Activated naive CD4-positive, alpha-beta T cell treated with anti-CD3 and anti-CD28 coated beads, Interleukin-2, amount 10 ng/mL, durations not matched to agents 7 days and 5 days (primary cell): Measurements from ENCODE around the gene NDUFAF5.

Experiments
- CTCF ChIA-PET: fragments of 350-600 bp; sonication (Branson Sonifier 250); formaldehyde crosslinking; loops from one replicate; lab custom pipeline; 2021; ENCODE audit warnings: antibody characterized with exemption; lab: Charles Lee
- DNase-seq: peaks from one replicate; pipeline ENCODE4 v3.0.0-alpha.2; 2020
- H3K27ac Mint-ChIP-seq: one replicate; pipeline ENCODE4 v1.8.0; 2021; ENCODE audit warnings: mild to moderate bottlenecking, moderate library complexity, mixed read lengths
- H3K27me3 Mint-ChIP-seq: one replicate; pipeline ENCODE4 v1.8.0; 2021; ENCODE audit warnings: mild to moderate bottlenecking, mixed read lengths
- H3K36me3 Mint-ChIP-seq: one replicate; pipeline ENCODE4 v1.8.0; 2021; ENCODE audit warnings: mixed read lengths
- H3K4me1 Mint-ChIP-seq: one replicate; pipeline ENCODE4 v1.8.0; 2021; ENCODE audit warnings: mixed read lengths
- H3K4me3 Mint-ChIP-seq: one replicate; pipeline ENCODE4 v1.8.0; 2021; ENCODE audit warnings: mild to moderate bottlenecking, moderate library complexity, mixed read lengths
- H3K9me3 Mint-ChIP-seq: one replicate; pipeline ENCODE4 v1.8.0; 2021; ENCODE audit warnings: mixed read lengths

The NDUFAF5 gene

DNA sequence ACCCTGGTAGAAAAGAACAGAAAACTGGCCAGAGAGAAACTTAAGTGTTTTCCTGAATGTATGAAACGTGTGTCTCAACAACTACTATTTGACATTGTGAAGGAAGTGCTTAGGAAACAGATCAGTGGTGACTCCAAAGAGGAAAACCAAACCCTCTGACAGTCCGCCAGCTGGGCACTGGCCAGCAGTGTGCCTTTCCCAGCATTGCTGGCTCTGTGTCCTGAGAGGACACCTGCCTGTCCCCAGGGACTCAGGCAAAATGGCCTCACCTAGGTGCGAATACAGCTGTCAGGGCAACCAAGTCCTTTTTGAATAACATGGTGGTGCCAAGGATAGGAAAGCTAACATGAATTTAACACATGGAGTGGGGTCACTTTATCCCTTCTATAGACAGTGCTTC, 72.5 kb downstream of the NDUFAF5 start:
- CTCF ChIA-PET, result no interaction called here
- Mint-ChIP-seq H3K27ac (no peak overlapping the region), H3K36me3 (no peaks in the 10 kb centered on the region), H3K4me1 (no peaks in the 10 kb centered on the region), H3K9me3 (no peaks in the 10 kb centered on the region), H3K4me3 (no peak overlapping the region), H3K27me3 (peaks cover 4% of the 10 kb centered on the region)
- no peak for DNase-seq

GRCh38 chr20:13857961-13858360, 73.1 kb downstream of the NDUFAF5 start:
- no peaks in the 10 kb centered on the region for H3K36me3 Mint-ChIP-seq

GRCh38 chr20:13858439-13858838, 73.6 kb downstream of the NDUFAF5 start:
- no peak for DNase-seq
- H3K36me3 Mint-ChIP-seq, result no peaks in the 10 kb centered on the region
- H3K4me1 Mint-ChIP-seq, result no peaks in the 10 kb centered on the region
- H3K4me3 Mint-ChIP-seq, result no peak overlapping the region
- no peak overlapping the region for H3K27ac Mint-ChIP-seq
- peaks cover 4% of the 10 kb centered on the region for H3K27me3 Mint-ChIP-seq
- H3K9me3 Mint-ChIP-seq, result no peaks in the 10 kb centered on the region
- CTCF ChIA-PET, result no interaction called here

More at GRCh38 chr20:13857961-13858360, 73.1 kb downstream of the NDUFAF5 start:
- no peak for DNase-seq
- no peak overlapping the region for H3K27ac Mint-ChIP-seq
- no peak overlapping the region for H3K4me3 Mint-ChIP-seq
- no peaks in the 10 kb centered on the region for H3K9me3 Mint-ChIP-seq
- CTCF ChIA-PET, result no interaction called here
- H3K27me3 Mint-ChIP-seq, result peaks cover 4% of the 10 kb centered on the region
- no peaks in the 10 kb centered on the region for H3K4me1 Mint-ChIP-seq

DNA sequence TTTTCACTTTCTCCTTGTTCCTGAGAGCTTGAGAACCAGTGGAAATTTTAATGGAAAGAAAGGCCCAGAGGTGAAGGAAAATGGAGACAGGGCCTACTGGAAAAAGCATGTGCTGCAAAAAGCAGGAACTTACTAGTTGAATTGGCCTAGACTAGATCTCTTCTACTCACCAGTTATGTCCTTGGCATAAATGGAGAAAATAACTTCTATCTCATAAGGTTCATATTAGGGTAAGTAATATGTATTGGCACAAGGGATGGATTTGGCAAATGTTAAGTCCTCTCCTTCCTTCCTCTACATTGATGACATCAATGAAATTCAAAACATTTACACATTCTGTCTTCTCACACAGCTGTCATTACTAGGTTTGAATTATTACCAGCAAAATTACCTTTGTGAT, 74.0 kb downstream of the NDUFAF5 start:
- Mint-ChIP-seq H3K27ac (no peak overlapping the region), H3K36me3 (no peaks in the 10 kb centered on the region), H3K9me3 (no peaks in the 10 kb centered on the region), H3K27me3 (peaks cover 4% of the 10 kb centered on the region), H3K4me1 (no peaks in the 10 kb centered on the region), H3K4me3 (no peak overlapping the region)
- CTCF ChIA-PET, result no interaction called here
- no peak for DNase-seq

DNA sequence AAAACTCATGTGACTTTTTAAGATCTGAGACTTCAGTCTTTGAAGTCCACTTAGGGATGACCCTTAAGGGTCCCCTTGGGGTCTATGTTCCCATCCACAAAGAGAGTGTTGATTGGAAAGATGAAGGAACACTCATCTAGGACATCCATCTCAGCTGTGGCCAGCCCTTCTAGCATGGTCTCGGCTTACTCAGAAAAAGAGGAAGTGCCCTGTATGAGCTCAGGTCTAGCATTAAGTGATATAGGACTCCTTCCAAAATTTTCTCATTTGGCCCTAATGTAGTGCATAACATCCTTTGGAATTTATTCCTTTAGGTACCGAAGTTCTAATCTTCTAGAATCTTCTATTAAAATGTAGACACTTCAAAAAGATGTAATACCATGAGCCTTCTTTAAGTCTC, 77.4 kb downstream of the NDUFAF5 start:
- CTCF ChIA-PET, result no interaction called here
- Mint-ChIP-seq H3K27ac (no peak overlapping the region), H3K36me3 (no peaks in the 10 kb centered on the region), H3K9me3 (no peaks in the 10 kb centered on the region), H3K4me1 (no peaks in the 10 kb centered on the region), H3K4me3 (no peak overlapping the region), H3K27me3 (peaks cover 3% of the 10 kb centered on the region)
- DNase-seq, result no peak

GRCh38 chr20:13863244-13863643, 78.4 kb downstream of the NDUFAF5 start:
- Mint-ChIP-seq H3K9me3 (no peaks in the 10 kb centered on the region), H3K4me1 (no peaks in the 10 kb centered on the region), H3K27ac (no peak overlapping the region), H3K27me3 (peaks cover 3% of the 10 kb centered on the region), H3K36me3 (no peaks in the 10 kb centered on the region), H3K4me3 (no peak overlapping the region)
- CTCF ChIA-PET, result no interaction called here
- no peak for DNase-seq

- DNase-seq, result no peak
- no peaks in the 10 kb centered on the region for H3K36me3 Mint-ChIP-seq
- peaks cover 3% of the 10 kb centered on the region for H3K27me3 Mint-ChIP-seq
- no peaks in the 10 kb centered on the region for H3K9me3 Mint-ChIP-seq
- CTCF ChIA-PET, result no interaction called here
- H3K27ac Mint-ChIP-seq, result no peak overlapping the region
- no peaks in the 10 kb centered on the region for H3K4me1 Mint-ChIP-seq
- no peak overlapping the region for H3K4me3 Mint-ChIP-seq
These were observed 80.3 kb downstream of the NDUFAF5 start for GRCh38 chr20:13865156-13865555.

GRCh38 chr20:13865791-13866351, 81.0 kb downstream of the NDUFAF5 start:
- Mint-ChIP-seq H3K4me3 (no peak overlapping the region), H3K36me3 (no peaks in the 10 kb centered on the region), H3K27me3 (peaks cover 3% of the 10 kb centered on the region), H3K4me1 (no peaks in the 10 kb centered on the region), H3K27ac (no peak overlapping the region), H3K9me3 (no peaks in the 10 kb centered on the region)
- DNase-seq, result no peak
- CTCF ChIA-PET, result no interaction called here

- no peak overlapping the region for H3K4me3 Mint-ChIP-seq
- H3K27ac Mint-ChIP-seq, result no peak overlapping the region
- H3K27me3 Mint-ChIP-seq, result peaks cover 3% of the 10 kb centered on the region
- no peaks in the 10 kb centered on the region for H3K4me1 Mint-ChIP-seq
- H3K36me3 Mint-ChIP-seq, result no peaks in the 10 kb centered on the region
- DNase-seq, result no peak
- CTCF ChIA-PET, result no interaction called here
- H3K9me3 Mint-ChIP-seq, result no peaks in the 10 kb centered on the region
These were observed 83.5 kb downstream of the NDUFAF5 start for GRCh38 chr20:13868331-13868730.

DNA sequence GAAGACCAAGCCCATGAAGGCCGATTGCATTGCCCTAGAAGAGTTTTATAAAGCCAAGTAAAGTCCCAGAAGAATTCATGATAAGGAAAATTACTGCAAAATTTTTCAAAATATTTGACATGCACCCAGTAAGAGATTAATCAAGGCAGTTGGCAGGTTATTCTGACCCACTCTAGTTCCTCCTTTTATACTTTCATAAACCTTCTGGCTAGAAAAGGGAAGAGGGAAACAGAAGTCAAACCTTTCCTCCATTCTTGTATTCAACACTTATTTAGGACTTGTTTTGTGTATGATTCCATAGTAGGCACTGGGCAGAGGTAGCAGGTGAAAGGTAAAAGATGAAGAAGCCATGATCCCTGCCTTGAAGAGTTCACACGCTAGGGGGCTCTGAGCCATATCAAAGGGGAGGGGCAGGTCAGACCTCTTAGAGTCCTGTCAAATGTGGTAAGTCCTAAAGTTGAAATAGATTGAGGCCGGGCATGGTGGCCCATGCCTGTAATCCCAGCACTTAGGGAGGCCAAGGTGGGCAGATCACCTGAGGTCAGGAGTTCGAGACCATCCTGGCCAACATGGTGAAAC, 85.4 kb downstream of the NDUFAF5 start:
- DNase-seq, result no peak
- Mint-ChIP-seq H3K9me3 (no peaks in the 10 kb centered on the region), H3K36me3 (no peaks in the 10 kb centered on the region), H3K4me3 (no peak overlapping the region), H3K27me3 (peaks cover 3% of the 10 kb centered on the region), H3K4me1 (no peaks in the 10 kb centered on the region), H3K27ac (no peak overlapping the region)
- CTCF ChIA-PET, result no interaction called here
